ENCODE measurements around the gene ASB18.
"Not testable (repeated sequence)": the region's sequence is repeated elsewhere in the genome, so short reads cannot be mapped to it uniquely, and the experiment has no call there.

Gene ASB18

DNA sequence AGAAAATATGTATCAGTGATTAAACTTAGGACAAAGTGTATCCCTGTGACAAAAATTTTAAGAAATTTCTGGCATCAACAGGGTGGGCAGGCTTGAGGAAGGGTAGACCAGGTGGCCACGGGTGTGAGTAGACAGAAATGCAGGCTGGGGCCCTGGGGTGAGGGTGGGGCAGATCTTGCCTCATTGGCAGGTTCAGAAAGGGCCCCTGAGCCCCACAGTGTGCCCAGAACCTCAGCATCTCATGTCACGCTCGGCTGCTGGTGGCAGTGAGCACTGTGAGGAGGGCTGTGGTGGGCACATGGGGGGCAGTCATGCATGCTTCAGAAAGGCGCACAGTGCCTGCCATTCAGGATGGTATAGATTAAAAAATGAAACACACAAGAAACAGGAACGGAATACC lies 7.6 kb upstream of the ASB18 start:
- ChIA-PET POLR2A (ENCODE audit: low non-redundant PET) (no interaction called here), CTCF (no interaction called here)
- no peak overlapping the region for H3K27ac ChIP-seq
- TF ChIP-seq CTCF (conservative IDR thresholded peaks at IDR 0.05; ENCODE audit: low read depth): no peak
- DNase-seq (ENCODE audit: low spot score): no peak

DNA sequence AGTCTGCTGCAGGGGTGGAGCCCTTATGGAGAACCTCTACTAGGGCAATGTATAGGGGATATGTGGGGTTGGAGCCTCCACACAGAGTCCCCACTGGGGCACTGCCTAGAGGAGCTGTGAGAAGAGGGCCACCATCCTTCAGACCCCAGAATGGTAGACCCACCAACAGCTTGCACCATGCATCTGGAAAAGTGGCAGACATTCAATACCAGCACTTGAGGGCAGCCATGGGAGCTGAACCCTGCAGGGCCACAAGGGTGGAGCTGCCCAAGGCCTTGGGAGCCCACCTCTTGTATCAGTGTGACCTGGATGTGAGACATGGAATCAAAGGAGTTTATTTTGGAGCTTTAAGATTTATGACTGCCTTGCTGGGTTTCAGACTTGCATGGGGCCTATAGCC lies 5.7 kb upstream of the ASB18 start:
- H3K27ac ChIP-seq; POLR2A ChIA-PET (ENCODE audit: low non-redundant PET); DNase-seq (ENCODE audit: low spot score): not testable (repeated sequence)
- CTCF ChIA-PET: interaction anchor here (0.6 kb wide), 1 partner anchor 49 kb away, joined by 3 read pairs; no protein-coding TSS in a partner anchor

GRCh38 chr2:236265675-236266074 lies 1.5 kb upstream of the ASB18 start:
- POLR2A ChIA-PET (ENCODE audit: low non-redundant PET): no interaction called here
- no peak overlapping the region for H3K27ac ChIP-seq
- no peak for TF ChIP-seq CTCF (conservative IDR thresholded peaks at IDR 0.05; ENCODE audit: low read depth)
- CTCF ChIA-PET: no interaction called here
- DNase-seq (ENCODE audit: low spot score): no peak

DNA sequence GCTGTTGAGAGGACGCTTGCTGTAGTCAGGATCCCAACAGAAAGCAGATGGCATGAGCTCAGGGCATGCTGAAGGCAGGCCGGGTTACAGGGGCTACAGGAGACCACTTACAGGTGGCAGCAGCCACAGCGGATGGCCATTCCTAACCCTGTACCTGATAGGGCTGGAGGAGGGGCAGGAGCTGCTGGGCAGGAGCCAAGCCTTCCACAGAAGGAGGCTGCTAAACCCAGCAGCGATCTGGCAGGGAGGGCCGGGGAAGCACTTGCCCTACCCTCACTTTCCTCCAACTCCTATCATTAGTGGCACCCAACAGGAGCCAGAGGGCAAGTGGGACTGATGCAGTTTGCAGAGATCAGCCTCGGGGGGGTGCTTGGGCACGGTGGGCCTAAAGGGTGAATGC lies 2.0 kb downstream of the ASB18 start:
- DNase-seq (ENCODE audit: low spot score): no peak
- no peak overlapping the region for H3K27ac ChIP-seq
- CTCF ChIA-PET: no interaction called here
- POLR2A ChIA-PET (ENCODE audit: low non-redundant PET): no interaction called here
- TF ChIP-seq CTCF (conservative IDR thresholded peaks at IDR 0.05; ENCODE audit: low read depth): no peak

- no peak overlapping the region for H3K27ac ChIP-seq
- ChIA-PET CTCF (no interaction called here), POLR2A (ENCODE audit: low non-redundant PET) (no interaction called here)
- TF ChIP-seq CTCF (conservative IDR thresholded peaks at IDR 0.05; ENCODE audit: low read depth): no peak
- DNase-seq (ENCODE audit: low spot score): no peak
Observed at GRCh38 chr2:236261452-236261851, 2.8 kb downstream of the ASB18 start.

- CTCF ChIA-PET: no interaction called here
- POLR2A ChIA-PET (ENCODE audit: low non-redundant PET): no interaction called here
Observed at GRCh38 chr2:236259371-236259770, 4.8 kb downstream of the ASB18 start.

DNA sequence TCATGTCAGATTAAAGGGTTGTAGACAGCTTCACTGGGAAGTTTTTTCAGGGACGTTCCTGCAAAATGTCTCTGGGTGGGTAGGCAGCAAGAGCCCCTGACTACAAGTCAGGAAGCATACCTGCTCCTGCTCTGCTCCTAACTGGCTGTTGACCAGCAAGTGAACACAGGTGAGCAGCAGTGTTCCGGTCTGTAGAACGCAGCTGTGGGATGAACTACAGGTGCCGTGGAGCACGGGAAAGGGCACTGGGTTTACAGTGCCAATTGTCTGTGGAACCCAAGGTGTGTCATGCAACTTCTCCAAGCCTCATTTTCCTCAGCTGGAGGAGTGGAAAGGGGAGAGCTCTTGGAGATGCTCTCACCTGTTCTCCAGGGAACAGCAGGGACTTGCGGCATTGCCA lies 6.6 kb downstream of the ASB18 start:
- POLR2A ChIA-PET (ENCODE audit: low non-redundant PET): no interaction called here
- no peak for TF ChIP-seq CTCF (conservative IDR thresholded peaks at IDR 0.05; ENCODE audit: low read depth)
- CTCF ChIA-PET: no interaction called here
- no peak overlapping the region for H3K27ac ChIP-seq
- DNase-seq (ENCODE audit: low spot score): no peak

More at GRCh38 chr2:236259371-236259770, 4.8 kb downstream of the ASB18 start:
- no peak for TF ChIP-seq CTCF (conservative IDR thresholded peaks at IDR 0.05; ENCODE audit: low read depth)
- no peak for DNase-seq (ENCODE audit: low spot score)
- no peak overlapping the region for H3K27ac ChIP-seq

Data from RWPE1 (cell line).